ENCODE data around the gene KDM5C.

DNA sequence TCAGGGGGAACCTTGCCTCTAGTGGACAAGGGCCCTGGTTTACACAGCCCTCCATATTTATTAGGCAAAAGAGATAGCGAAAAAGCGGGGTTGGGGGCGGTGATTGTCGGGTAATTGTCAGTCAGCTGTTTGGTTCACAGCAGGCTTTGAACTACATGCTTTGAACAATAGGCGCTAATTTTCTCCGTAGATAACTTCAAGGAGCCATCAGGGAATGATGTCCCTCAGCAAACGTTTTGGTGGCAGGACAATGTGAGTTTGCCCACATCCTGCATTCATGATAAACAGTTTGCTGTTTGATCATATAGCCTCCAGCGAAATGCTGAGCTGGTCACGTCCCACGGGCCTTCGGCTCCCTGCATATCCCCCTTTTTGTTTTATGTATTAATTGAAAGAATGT lies 65.8 kb downstream of the KDM5C start:
- TF ChIP-seq ATF1 (CRISPR knock-in tag; IDR thresholded peaks at IDR 0.05) (no peak), EMX1 (CRISPR knock-in tag; IDR thresholded peaks at IDR 0.05) (no peak), SP1 (CRISPR knock-in tag; conservative IDR thresholded peaks at IDR 0.05) (no peak), ZNF423 (CRISPR knock-in tag; IDR thresholded peaks at IDR 0.05) (no peak), FOXJ3 (CRISPR knock-in tag; IDR thresholded peaks at IDR 0.05; ENCODE audit: borderline replicate concordance) (no peak), FOXK1 (CRISPR knock-in tag; IDR thresholded peaks at IDR 0.05) (no peak), NFATC4 (CRISPR knock-in tag; IDR thresholded peaks at IDR 0.05) (no peak), SMAD4 (CRISPR knock-in tag; IDR thresholded peaks at IDR 0.05) (no peak)
- TF ChIP-seq, protein P1, sequence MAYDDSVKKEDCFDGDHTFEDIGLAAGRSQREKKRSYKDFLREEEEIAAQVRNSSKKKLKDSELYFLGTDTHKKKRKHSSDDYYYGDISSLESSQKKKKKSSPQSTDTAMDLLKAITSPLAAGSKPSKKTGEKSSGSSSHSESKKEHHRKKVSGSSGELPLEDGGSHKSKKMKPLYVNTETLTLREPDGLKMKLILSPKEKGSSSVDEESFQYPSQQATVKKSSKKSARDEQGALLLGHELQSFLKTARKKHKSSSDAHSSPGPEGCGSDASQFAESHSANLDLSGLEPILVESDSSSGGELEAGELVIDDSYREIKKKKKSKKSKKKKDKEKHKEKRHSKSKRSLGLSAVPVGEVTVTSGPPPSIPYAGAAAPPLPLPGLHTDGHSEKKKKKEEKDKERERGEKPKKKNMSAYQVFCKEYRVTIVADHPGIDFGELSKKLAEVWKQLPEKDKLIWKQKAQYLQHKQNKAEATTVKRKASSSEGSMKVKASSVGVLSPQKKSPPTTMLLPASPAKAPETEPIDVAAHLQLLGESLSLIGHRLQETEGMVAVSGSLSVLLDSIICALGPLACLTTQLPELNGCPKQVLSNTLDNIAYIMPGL (CRISPR knock-in tag; IDR thresholded peaks at IDR 0.05) = no peak
- TF ChIP-seq, protein P2, sequence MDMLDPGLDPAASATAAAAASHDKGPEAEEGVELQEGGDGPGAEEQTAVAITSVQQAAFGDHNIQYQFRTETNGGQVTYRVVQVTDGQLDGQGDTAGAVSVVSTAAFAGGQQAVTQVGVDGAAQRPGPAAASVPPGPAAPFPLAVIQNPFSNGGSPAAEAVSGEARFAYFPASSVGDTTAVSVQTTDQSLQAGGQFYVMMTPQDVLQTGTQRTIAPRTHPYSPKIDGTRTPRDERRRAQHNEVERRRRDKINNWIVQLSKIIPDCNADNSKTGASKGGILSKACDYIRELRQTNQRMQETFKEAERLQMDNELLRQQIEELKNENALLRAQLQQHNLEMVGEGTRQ (CRISPR knock-in tag; IDR thresholded peaks at IDR 0.05) = no peak
- TF ChIP-seq, protein P3, sequence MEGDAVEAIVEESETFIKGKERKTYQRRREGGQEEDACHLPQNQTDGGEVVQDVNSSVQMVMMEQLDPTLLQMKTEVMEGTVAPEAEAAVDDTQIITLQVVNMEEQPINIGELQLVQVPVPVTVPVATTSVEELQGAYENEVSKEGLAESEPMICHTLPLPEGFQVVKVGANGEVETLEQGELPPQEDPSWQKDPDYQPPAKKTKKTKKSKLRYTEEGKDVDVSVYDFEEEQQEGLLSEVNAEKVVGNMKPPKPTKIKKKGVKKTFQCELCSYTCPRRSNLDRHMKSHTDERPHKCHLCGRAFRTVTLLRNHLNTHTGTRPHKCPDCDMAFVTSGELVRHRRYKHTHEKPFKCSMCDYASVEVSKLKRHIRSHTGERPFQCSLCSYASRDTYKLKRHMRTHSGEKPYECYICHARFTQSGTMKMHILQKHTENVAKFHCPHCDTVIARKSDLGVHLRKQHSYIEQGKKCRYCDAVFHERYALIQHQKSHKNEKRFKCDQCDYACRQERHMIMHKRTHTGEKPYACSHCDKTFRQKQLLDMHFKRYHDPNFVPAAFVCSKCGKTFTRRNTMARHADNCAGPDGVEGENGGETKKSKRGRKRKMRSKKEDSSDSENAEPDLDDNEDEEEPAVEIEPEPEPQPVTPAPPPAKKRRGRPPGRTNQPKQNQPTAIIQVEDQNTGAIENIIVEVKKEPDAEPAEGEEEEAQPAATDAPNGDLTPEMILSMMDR (IDR thresholded peaks at IDR 0.05) = no peak
- TF ChIP-seq, protein P4, sequence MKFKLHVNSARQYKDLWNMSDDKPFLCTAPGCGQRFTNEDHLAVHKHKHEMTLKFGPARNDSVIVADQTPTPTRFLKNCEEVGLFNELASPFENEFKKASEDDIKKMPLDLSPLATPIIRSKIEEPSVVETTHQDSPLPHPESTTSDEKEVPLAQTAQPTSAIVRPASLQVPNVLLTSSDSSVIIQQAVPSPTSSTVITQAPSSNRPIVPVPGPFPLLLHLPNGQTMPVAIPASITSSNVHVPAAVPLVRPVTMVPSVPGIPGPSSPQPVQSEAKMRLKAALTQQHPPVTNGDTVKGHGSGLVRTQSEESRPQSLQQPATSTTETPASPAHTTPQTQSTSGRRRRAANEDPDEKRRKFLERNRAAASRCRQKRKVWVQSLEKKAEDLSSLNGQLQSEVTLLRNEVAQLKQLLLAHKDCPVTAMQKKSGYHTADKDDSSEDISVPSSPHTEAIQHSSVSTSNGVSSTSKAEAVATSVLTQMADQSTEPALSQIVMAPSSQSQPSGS (CRISPR knock-in tag; IDR thresholded peaks at IDR 0.05; ENCODE audit: borderline replicate concordance, low read depth) = no peak
- TF ChIP-seq, protein P5, sequence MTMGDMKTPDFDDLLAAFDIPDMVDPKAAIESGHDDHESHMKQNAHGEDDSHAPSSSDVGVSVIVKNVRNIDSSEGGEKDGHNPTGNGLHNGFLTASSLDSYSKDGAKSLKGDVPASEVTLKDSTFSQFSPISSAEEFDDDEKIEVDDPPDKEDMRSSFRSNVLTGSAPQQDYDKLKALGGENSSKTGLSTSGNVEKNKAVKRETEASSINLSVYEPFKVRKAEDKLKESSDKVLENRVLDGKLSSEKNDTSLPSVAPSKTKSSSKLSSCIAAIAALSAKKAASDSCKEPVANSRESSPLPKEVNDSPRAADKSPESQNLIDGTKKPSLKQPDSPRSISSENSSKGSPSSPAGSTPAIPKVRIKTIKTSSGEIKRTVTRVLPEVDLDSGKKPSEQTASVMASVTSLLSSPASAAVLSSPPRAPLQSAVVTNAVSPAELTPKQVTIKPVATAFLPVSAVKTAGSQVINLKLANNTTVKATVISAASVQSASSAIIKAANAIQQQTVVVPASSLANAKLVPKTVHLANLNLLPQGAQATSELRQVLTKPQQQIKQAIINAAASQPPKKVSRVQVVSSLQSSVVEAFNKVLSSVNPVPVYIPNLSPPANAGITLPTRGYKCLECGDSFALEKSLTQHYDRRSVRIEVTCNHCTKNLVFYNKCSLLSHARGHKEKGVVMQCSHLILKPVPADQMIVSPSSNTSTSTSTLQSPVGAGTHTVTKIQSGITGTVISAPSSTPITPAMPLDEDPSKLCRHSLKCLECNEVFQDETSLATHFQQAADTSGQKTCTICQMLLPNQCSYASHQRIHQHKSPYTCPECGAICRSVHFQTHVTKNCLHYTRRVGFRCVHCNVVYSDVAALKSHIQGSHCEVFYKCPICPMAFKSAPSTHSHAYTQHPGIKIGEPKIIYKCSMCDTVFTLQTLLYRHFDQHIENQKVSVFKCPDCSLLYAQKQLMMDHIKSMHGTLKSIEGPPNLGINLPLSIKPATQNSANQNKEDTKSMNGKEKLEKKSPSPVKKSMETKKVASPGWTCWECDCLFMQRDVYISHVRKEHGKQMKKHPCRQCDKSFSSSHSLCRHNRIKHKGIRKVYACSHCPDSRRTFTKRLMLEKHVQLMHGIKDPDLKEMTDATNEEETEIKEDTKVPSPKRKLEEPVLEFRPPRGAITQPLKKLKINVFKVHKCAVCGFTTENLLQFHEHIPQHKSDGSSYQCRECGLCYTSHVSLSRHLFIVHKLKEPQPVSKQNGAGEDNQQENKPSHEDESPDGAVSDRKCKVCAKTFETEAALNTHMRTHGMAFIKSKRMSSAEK (CRISPR knock-in tag; IDR thresholded peaks at IDR 0.05; ENCODE audit: borderline replicate concordance) = no peak

Data from WTC11 (cell line).